ENCODE measurements around the gene CELF2.
A peak's percentile ranks its signal among the peaks of the same experiment; 100 is the strongest.
"Not testable (repeated sequence)": the region's sequence is repeated elsewhere in the genome, so short reads cannot be mapped to it uniquely, and the experiment has no call there.

CELF2 gene

DNA sequence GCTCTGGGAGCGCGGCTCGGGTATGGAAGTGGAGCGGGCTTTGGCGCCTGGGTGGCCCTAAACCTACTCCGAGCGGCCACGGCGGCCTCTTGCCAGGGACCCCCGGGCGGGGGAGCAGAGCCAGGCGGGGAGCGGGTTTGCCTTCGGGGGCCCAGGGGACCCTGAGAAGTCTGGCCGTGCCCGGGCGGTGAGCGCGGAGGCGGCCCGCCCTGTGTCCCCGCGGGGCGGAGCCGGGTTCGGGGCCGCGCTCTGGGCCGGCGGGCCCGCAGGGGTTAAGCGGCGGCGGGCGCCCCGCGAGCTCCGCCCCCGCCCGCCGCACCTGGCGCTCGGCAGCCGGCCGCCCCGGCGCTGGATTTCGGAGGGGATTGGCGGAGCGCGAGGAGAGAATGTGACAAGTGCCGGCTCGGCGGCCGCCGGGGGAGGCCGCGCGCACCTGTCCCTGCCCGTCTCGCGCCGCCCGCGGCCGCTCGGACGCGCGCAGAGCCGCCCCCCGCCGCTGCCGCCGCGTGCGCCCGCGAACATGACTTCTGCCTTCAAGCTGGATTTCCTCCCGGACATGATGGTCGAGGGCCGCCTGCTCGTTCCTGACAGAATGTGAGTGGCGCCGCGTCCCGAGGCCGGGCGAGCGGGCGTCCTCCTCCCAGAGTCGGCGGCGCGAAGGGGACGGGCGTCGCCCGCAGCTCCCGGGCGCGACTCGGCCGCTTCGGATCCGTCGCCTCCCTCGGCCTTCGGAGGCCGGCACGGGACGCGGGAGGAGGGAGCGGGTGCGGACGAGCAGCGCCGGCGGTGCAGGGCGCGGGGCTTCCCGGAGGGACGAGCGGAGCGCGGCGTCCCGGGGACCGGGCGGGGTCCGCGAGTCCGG lies at the start of gene CELF2:
Gene CELF2 (plus strand): TSS at position 303 of the 862 bp plus-strand sequence. CDS start 218 bp downstream, at position 521.
- DNase-seq = peak; percentile 75

DNA sequence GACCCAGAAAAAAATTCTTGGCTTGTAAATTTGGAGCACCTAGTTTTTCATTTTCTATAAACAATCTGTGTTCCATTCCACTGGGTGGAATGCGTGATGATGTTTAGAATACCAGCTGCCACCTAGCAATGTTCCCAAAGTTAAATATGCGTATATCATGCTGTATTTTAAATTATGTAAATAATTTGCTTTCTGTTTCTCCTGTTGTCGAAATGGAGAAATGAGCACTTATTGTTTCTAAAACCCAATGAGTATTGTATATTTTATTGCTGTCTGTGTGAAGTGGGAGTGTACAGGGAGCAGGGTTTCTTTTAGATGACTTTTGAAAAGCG lies 49.4 kb upstream of the CELF2 start:
- DNase-seq = no peak

DNA sequence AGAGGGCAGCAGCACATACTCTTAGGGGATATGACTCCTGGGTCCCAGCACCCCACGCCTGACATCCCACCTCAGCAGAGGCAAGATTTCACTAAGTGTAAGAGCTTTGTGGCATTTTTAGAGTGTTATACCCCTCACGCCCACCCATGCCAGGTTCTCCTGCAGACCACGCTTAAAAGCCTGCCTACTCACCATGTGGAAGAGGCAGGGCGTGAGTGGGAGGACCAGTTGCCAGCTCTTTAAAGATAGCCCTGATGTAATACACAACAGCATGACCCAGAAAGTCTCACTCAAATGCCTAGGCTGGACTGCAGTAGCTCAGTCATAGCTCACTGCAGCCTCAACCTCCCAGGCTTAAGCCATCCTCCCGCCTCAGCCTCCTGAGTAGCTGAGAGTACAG lies 44.4 kb upstream of the CELF2 start:
- no peak for DNase-seq

DNA sequence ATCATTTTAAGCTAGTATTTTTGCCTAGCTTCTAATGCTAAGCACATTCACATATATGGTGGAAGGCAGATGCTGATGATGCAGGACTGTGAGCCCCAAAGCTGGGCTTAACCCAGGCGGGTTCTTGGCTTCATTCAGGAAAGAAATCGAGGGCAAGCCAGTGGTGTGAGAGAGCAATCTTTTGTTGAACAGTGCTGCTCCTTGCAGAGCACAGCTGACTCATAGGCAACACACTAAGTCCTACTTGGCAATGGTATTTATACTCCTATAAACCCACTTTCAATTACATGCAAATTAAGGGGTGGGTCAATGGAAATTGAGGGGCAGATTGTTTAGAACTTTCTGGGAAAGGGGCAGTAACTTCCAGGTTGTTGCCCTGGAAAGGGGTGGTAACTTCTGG lies 42.0 kb upstream of the CELF2 start:
- DNase-seq = no peak

DNA sequence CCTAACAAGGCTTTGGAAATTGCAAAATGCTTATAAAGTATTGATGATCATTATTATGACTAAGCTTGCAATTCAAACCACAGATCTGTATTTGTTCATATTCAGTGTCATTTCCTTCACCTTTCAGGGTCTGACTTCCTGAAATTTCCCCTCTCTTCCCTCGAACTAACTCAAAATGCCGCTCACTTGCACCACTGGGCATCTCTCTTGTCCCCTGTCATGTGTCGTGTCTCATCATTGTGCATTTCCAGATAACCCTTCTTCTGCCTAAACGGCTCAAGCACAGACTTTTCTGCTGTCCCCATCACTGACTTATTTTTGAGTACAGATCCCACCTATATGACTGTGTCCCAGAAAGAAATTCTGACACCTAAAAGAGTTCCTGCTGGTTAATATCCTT lies 41.0 kb upstream of the CELF2 start:
- DNase-seq = no peak

DNA sequence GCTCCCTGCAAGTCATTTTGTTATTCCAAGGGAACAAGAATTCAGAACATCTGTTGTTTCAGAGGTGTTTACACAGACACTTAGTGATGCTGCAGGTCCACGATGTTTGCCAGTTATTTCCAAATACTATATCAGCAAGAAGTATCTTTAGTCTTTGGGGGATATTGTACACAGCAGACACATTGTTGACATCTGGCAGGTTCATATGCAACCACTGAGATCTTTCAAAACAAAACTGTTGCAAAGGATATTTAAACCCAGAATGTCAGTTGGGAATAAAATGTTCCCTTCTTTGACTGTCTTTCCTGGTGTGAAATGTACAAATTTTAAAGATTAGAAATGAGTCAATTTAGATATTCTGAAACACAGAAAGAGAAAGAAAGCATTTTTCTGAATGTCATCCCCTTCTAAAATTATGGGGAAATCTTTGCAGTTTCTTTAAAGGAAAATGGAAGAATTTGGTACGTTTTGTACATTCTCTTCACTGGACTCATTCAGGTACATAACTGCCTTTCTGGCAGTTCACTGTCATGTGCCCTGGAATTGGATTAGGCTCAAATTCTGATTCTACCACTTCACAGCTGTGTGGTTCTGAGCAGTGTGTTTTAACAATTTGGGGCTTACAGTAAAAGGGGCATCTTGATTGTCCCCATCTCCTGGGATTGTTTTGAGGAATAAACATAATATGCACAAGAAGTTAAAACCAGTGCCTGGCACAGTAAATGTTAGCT lies 40.3 kb upstream of the CELF2 start:
- DNase-seq = no peak

DNA sequence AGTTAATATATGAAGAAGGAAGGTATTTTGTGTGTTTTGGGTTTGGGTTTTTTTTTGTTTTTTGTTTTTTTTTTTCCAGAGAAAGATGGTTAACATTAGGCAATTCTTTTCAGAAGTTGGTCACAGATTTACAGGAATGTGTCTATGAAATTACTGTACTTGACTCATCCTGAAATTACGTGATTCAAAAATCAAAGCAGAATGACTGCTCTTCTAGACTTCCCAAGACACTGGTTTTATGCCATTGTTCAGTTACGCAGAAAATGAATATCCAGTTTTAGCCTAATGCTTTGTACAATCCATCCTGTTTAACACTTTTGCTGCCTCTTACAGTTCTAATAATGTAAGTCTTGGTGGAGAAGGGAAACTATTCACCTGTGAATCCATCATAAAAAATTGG lies 39.7 kb upstream of the CELF2 start:
- DNase-seq = no peak

DNA sequence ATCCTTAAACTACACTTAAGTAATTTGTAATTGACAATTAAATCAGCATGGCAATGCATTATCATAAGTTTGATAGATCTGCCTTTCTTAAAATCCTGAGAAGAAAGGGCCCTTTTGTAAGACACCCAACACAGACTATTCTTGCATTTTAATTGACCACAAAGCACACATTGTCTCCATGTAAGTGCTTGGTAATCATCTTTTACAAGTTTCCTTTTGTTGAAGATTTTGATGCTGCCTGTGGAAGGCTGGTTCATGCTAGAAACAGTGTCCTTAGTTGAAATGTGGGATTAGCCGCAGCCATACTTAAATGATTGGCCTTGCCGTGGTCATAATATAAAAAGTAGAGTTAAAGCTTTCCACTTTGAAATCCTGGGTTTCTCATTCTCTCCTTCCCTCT lies 32.3 kb upstream of the CELF2 start:
- DNase-seq = no peak

DNA sequence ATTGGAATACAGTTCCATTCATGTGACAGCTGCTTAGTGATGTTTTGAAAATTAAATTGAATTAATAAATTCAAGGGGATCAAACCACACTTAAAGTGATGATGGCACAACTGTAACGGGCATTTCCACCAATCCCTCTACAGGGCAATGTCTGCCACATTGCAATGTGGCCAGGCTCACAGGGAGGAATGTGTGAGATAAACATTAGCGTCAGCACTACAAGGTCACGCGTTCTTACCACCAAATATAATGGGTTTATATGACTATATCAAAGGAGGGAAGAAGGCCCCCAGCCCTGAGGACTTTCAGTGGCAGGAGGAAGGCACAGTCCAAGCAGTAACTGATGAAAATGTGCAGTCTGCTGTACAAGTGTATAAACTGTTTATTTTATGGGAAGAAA lies 31.1 kb upstream of the CELF2 start:
- DNase-seq = no peak

DNA sequence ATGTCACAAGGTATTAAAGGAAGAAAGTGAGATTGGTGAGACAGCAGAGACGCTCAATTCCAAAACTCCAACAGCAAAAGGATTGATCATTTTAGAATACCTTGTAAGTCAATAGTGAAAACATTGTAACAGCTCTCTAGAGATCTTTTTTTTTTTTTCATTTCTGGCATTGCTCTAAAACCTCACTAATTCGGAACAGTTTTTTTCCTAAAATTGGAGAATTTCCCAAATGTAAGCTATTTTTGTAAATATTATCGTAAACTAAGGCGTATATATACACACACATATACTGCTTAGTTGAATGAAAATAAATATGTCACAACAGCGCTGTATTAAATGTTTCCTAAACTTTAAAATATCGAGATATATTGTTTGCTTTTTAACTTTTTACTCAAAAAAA lies 30.6 kb upstream of the CELF2 start:
- no peak for DNase-seq

DNA sequence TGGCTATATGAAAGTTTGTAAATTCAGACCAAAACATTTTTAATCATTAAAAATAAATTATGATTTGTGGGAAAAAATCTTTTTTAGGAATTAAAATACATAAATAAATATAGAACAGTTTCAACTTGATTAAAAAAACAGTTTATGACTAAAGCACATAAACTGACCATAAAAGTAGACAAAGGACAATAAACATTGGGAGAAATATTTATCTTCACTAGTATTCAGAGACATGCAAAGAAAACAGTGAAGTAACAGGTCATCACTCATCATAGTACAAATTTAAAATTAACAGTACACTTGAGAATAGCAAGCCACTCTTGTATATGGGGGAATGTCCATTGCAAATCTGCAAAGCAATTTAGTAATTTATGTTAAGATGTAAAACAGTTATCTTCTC lies 28.0 kb upstream of the CELF2 start:
- no peak for DNase-seq

DNA sequence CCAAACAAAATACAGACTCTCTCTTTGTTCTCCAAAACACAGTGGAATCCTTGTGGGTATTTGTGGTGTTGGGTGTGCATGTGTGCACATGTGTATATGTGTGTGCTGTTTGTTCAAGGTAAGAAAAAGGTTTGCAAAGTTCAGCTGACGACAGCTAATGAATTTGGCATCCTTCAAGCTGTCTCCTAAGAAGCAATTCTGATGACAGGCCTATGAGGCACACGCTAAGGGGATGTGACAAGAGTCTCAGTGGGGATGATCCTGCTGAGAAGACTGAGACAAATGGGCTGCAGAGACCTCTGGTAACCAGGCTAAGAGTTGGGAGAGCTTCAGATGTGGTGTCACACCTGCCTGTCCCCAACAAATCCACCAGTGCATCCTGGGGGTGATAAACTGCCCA lies 26.5 kb upstream of the CELF2 start:
- no peak for DNase-seq

DNA sequence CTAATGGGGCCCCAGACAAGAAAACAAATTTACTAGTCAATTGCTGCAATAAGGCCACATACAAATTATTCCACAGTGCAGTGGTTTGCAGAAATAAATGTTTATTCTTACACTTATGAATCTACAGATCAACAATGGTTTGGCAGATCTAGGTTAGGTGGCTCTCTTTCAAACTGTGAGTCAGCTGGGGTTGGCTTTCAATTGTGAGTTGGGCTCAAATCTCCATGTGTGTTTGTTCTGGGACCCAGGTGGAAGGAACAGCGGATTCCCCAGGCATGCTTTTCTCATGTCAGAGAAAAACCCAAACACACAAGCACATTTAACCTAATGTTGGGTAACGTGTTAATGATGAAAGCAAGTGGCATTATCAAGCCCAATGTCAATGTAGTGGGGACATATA lies 25.6 kb upstream of the CELF2 start:
- DNase-seq = no peak

DNA sequence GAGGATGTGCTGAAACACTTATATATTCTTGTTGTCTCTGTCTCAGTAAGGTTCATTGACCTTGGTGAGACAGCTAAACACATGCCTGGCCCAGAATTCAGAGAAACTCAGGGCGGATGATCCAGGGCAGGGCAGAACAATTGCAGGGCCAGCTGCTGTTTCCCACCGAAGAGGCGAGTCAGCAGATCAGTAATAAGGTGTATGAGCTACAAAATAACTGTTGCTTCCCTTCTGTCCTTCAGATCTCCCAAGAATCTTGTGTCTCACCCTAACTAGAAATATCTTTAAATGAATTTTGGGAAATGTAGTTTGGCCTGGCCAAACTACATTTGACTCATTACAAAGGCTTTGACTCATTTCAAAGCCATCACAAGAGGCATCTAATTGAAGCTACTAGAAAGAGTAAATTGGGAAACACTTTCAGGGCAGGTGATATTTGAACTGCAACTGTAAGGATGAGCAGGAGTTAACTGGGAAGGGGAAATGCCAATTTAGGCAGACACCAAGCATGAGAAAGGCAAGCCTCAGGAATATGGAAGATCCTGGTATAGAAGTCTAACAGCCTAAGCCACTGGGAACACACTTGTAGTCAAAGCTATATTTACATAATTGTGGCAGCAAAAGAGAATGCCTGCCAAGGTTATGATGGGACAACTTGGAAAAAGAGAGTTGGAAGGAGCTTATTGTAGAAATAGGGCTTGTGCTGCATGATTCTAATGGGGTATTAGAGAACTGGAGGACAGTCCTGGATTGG lies 24.5 kb upstream of the CELF2 start:
- DNase-seq = no peak

DNA sequence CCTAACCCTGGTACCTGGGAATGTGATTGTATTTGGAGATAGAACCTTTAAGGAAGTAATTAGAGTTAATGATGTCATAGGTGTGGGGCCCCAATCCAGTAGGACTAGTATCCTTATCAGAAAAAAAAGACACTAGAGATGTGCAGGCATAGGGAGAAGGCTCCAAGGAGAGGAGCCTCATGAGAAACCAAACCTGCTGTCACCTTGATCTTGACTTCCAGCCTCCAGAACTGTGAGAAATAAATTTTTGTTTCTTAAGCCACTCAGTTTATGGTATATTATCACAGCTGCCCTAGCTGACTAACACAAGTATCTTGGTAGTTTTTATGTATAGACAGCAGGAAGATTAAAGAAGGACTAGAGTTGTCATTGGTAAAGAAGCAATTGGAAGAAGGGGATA lies 23.9 kb upstream of the CELF2 start:
- no peak for DNase-seq

DNA sequence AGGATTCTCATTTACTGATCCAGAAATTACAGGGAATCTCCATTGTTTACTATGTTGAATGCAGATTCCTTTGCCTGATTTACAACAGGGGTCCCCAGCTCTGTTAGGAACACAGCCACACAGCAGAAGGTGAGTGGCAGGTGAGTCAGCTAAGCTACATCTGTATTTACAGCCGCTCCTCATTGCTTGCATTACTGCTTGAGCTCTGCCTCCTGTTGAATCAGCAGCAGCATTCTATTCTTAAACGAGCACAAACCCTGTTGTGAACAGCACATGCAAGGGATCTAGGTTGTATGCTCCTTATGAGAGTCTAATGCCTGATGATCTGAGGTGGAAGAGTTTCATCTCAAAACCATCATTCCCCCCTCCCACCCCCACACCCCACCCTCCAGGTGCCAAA lies 23.3 kb upstream of the CELF2 start:
- no peak for DNase-seq

DNA sequence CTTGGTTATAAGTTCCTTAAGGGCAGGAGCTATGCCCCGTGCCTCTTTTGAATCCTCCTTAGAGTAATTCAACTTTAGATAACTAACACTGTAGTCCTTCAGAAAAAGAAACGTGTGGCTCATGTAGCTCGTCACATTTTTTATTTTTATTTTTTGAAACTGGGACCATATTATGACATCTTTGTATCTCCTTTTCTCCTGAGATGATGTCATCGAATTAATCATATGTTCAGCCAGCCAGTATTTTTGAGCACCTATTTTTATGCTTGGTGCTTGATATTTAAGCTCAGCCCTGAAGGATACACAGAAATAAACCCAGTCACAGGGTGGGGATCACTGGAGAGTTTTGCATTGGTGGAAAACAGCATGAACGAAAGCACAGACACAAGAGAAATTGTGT lies 22.6 kb upstream of the CELF2 start:
- DNase-seq = no peak

DNA sequence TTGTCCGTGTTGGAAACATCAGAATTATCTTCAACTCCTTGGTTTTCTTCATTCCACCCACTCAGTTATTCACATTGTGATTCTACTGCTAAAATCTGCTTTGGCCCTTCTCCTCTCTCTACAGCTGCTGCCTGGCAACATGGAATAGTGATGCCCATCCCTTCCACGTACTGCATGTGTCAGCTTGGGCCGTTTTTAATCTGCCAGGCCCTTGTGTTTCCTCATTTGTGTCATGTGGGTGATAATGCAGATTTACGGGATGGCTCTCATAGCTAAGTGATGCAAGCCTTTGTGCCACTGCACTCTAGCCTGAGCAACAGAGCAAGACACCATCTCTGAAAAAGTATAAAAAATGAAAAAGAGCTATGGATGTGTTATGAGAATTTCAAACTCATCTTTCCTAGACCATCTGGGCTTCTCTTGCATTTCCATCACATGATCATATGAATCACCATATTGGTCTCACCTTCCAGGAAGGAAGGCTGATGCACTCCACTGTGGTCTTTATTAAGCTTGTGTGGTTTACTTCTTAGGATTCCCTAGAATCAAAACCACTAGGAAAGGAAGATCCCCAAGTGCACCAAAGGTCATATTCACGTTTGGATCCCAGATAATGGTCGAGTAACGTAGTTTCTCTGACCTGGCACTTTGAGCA lies 20.6 kb upstream of the CELF2 start:
- DNase-seq = no peak

DNA sequence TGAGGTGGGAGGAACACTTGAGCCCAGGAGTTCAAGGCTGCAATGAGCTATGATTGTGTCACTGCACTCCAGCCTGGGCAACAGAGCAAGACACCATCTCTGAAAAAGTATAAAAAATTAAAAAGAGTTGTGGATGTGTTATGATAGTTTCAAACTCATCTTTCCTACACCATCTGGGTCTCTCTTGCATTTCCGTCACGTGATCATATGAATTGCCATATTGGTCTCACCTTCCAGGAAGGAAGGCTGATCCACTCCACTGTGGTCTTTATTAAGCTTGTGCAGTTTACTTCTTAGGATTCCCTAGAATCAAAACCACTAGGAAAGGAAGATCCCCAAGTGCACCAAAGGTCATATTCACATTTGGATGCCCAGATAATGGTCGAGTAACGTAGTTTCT lies 18.2 kb upstream of the CELF2 start:
- DNase-seq = not testable (repeated sequence)

DNA sequence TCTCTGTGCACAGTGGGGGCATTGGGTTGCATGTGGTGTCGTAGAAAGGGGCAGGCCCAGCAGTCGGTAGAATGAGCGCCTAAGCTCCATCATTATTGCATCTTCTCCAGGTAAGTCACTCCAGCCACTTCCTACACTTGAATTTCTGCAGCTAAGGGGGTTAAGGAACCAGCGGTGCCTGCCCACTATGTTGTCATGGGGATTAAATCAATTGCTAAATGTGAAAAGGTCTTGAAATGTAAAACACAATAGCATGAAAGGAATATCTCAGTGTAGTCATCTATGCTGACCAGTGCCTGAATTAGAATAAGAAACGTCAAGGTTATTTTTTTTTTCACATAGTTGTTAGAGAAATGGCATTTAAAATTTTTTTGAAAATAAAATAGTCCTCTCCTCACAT lies 15.2 kb upstream of the CELF2 start:
- DNase-seq = no peak

DNA sequence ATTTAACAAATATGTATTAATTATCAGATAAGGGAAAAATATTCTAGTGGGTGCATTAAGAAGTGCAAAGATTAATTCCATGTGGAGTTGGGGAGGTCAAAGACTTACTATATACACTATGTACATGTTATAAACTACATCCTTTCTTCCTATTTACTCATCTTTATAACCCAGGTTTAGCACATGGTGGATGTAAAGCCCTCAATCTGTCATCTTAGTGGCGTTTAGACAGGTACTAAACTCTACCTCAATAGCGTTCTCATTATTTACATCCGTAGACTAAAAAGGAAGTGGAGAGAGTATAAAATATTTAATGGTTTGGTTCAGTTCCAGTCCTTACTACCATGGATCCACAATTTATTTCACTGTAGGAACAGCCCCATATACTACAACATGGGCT lies 14.8 kb upstream of the CELF2 start:
- DNase-seq = no peak

DNA sequence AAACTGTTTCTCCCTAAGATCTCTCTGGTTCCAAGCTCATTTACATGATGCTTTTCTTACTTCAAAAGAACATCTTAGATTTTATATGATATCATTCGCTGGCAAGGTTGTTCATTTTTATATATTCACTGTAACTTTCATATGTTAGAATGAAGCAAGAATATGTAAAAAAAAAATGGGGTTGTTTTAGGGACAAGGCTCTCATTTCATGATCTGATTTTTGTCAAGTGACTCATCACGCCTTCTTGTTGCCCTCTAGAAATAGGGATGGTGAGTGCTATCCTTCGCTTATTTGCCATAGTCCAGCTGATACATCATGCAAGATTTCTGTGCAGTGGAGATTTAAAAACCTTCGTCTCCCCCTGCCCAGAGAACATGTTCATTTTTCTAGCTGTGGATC lies 14.0 kb upstream of the CELF2 start:
- no peak for DNase-seq

Measured in NCI-H345 (cell line).